ENCODE data around the gene TTC39B. TPM values are rescaled to one million over a fixed set of nuclear protein-coding genes. Genes with fewer than 3 reads are reported as not detected.

Gene TTC39B
- total and polyA plus RNA-seq, 4 donors = 1.8 to 11.7 (median 2.8) TPM

GRCh38 chr9:15344191-15344590 lies 37.2 kb upstream of the TTC39B start:
- WGBS = 89% methylated on average over 2 of the region's 2 CpGs
- Histone ChIP-seq H3K27ac (ENCODE audit: low read depth in 1 of 2, low read length in 2 of 2) (no peak overlapping the region), H3K36me3 (ENCODE audit: control insufficient read depth in 4 of 4, insufficient read depth in 3 of 4, low read depth in 1 of 4, low read length in 3 of 4) (no peaks in the 10 kb centered on the region), H3K9ac (ENCODE audit: low read depth in 1 of 2, low read length in 2 of 2) (no peak overlapping the region), H3K9me3 (ENCODE audit: control insufficient read depth in 4 of 4, low read length in 3 of 4) (no peaks in the 10 kb centered on the region), H3K27me3 (ENCODE audit: control insufficient read depth in 4 of 4, insufficient read depth in 4 of 4, low read length in 3 of 4) (no peaks in the 10 kb centered on the region), H3K4me3 (ENCODE audit: low read depth in 1 of 3, low read length in 3 of 3) (no peak overlapping the region), H3K4me1 (ENCODE audit: control insufficient read depth in 4 of 4, insufficient read depth in 4 of 4, low read length in 3 of 4) (no peaks in the 10 kb centered on the region)
- no peak for DNase-seq (ENCODE audit: low spot score)
- TF ChIP-seq JUND (IDR thresholded peaks at IDR 0.05) = no peak

DNA sequence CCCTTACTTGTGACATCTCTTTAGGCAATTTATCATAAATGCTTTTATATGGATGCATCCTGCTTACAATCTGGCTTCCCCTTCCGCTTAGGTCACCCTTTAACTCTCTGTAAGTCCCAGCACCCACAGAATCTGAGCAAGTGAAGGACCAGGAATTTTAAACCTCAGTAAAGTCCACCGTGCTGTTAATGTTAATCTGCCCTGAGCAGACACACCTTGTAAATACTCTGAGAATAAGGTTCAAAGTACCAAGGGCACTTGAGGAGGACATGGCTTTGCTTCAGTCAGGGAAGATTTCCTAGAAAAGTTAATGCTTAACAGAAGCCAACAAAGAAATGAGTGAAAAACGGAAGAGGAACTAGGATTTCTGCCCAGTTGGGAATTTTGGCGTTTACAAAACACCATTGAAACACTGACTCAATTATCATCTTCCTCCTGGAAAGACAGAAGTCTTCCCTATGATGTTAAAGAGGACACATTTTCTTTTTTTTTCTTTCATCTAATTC lies 26.4 kb upstream of the TTC39B start:
- H3K9me3 ChIP-seq (ENCODE audit: control insufficient read depth in 4 of 4, low read length in 3 of 4) = no peaks in the 10 kb centered on the region
- H3K4me3 ChIP-seq (ENCODE audit: low read depth in 1 of 3, low read length in 3 of 3) = no peak overlapping the region
- peak overlapping the region in 1 of 2 donors; percentile 0 for H3K9ac ChIP-seq (ENCODE audit: low read depth in 1 of 2, low read length in 2 of 2)
- H3K27ac ChIP-seq (ENCODE audit: low read depth in 1 of 2, low read length in 2 of 2) = peak overlapping the region; percentile 58 to 66
- TF ChIP-seq RXRA (IDR thresholded peaks at IDR 0.05) (peak; percentile 38 to 59), SP1 (IDR thresholded peaks at IDR 0.05) (peak; percentile 69), REST (IDR thresholded peaks at IDR 0.05) (no peak), ZBTB33 (IDR thresholded peaks at IDR 0.05) (no peak), EGR1 (IDR thresholded peaks at IDR 0.05; ENCODE audit: low read depth in 2 of 2) (peak in 1 of 2 donors; percentile 14), ATF3 (IDR thresholded peaks at IDR 0.05) (peak; percentile 14), HNF4G (IDR thresholded peaks at IDR 0.05) (peak; percentile 56), NR2F2 (IDR thresholded peaks at IDR 0.05) (no peak), TAF1 (conservative IDR thresholded peaks at IDR 0.05) (no peak), HNF4A (conservative IDR thresholded peaks at IDR 0.05) (peak; percentile 44 to 81), RAD21 (IDR thresholded peaks at IDR 0.05) (peak in 1 of 2 donors; percentile 46)
- TF ChIP-seq, protein P1, sequence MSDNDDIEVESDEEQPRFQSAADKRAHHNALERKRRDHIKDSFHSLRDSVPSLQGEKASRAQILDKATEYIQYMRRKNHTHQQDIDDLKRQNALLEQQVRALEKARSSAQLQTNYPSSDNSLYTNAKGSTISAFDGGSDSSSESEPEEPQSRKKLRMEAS (IDR thresholded peaks at IDR 0.05) = peak; percentile 61
- 14% methylated on average over 4 of the region's 4 CpGs for WGBS
- H3K4me1 ChIP-seq (ENCODE audit: control insufficient read depth in 4 of 4, insufficient read depth in 4 of 4, low read length in 3 of 4) = peaks cover 0 to 26% (median 16%) of the 10 kb centered on the region in 4 donors
- H3K36me3 ChIP-seq (ENCODE audit: control insufficient read depth in 4 of 4, insufficient read depth in 3 of 4, low read depth in 1 of 4, low read length in 3 of 4) = no peaks in the 10 kb centered on the region
- DNase-seq (ENCODE audit: low spot score) = no peak
- no peaks in the 10 kb centered on the region for H3K27me3 ChIP-seq (ENCODE audit: control insufficient read depth in 4 of 4, insufficient read depth in 4 of 4, low read length in 3 of 4)
